Testis (tissue), 2 donors: Measurements from ENCODE around the gene STYXL1.

ENCODE experiments used
- POLR2A ChIP-seq: fragments of 450-650 bp; IDR thresholded peaks from one replicate; pipeline ENCODE4 v1.6.1; 2017; ENCODE audit warnings: antibody characterized with exemption, mild to moderate bottlenecking, moderate library complexity
- TF ChIP-seq, protein P1 (sequence below), 3 experiments: fragments of 450-650 bp in 2 of 3; fragments of 200-600 bp in 1 of 3; sonication (generic) in 1 of 3; IDR thresholded peaks; one replicate each; pipeline ENCODE4 v1.5.1; 2016 to 2019; ENCODE audit warnings: antibody characterized with exemption in 3 of 3, mild to moderate bottlenecking in 2 of 3, moderate library complexity in 1 of 3

DNA sequence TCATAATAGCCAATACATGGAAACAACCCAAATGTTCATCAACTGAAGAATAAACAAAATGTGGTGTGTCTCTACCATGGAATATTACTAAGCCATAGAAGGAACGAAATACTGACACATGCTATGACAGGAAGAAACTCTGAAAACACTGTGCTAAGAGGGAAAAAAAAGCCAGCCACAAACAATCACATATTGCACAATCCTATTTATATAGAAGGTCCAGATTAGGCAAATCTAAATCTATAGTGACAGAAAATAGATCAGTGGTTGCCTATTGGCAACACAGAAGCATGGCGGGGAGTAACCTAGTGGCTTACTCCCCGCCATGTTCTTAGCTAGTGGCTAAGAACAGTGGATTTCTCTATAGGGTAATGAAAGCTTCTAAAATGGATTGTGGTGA lies 48.1 kb upstream of the STYXL1 start:
- TF ChIP-seq, protein P1, sequence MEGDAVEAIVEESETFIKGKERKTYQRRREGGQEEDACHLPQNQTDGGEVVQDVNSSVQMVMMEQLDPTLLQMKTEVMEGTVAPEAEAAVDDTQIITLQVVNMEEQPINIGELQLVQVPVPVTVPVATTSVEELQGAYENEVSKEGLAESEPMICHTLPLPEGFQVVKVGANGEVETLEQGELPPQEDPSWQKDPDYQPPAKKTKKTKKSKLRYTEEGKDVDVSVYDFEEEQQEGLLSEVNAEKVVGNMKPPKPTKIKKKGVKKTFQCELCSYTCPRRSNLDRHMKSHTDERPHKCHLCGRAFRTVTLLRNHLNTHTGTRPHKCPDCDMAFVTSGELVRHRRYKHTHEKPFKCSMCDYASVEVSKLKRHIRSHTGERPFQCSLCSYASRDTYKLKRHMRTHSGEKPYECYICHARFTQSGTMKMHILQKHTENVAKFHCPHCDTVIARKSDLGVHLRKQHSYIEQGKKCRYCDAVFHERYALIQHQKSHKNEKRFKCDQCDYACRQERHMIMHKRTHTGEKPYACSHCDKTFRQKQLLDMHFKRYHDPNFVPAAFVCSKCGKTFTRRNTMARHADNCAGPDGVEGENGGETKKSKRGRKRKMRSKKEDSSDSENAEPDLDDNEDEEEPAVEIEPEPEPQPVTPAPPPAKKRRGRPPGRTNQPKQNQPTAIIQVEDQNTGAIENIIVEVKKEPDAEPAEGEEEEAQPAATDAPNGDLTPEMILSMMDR (IDR thresholded peaks at IDR 0.05) = no peak
- no peak for TF ChIP-seq POLR2A
